GM19467 (cell line): ENCODE results near the gene LIN7C.
"Not testable (repeated sequence)": the region's sequence is repeated elsewhere in the genome, so short reads cannot be mapped to it uniquely, and the experiment has no call there.

Source experiments
- ATAC-seq: cut with Tn5 transposase; IDR thresholded peaks from one replicate; pipeline ENCODE4 v1.9.1; 2021; ENCODE audit warnings: mild to moderate bottlenecking, moderate library complexity; ENCODE audit not compliant: unreplicated experiment

The LIN7C gene, protein sequence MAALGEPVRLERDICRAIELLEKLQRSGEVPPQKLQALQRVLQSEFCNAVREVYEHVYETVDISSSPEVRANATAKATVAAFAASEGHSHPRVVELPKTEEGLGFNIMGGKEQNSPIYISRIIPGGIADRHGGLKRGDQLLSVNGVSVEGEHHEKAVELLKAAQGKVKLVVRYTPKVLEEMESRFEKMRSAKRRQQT

DNA sequence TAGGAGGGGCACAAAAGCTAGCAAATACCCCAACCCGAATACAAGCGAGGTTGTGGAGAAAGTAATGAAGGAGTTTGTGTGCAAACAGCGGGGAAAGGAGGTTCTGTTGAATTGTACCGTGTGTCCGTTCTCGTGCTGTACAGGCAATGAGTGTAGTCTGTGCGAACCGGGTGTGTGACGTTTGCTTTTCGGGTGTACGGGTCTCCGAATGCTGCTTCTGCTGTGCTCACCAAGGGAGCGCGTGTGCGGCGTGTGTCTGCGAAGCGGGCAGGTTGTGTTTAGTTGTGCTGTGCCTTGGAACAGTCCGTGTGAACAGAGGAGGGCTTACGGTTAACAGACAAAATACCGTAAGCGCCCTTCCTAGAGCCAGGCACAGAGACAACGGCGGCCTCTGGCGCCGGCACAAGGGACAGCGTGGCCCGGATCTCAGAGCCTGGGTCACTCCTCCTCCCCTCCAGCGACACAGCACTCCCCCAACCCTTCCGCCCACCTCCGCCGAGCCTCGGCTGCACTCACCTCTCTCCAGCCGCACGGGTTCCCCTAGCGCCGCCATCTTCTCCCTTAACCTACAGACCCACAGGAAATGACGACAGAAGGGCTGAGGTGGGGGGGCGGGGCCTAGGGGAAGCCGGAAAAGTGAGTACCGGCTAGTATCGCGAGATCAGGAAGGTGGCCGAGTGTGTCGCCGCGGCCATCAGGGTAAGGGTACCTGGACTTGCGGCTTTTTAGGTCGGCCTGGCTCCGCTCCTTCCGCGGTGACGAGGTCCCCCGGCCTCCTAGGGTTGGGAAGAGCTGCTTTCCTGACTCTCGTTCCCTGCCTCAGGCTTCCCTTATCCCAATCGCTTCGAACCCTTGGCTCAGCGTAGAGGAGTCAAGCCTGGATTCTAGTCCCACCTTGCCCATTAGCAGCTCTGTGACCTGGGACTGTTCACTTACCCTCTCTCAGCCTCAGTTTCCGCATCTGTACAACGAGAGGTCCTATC, at the start of gene LIN7C:
TSS of gene LIN7C (minus strand) at position 570 of the 983 bp plus-strand sequence. CDS start at position 553, 17 bp downstream.
- ATAC-seq, result peak; percentile 96

- no peak for ATAC-seq
Observed at GRCh38 chr11:27555264-27555663, 48.7 kb upstream of the LIN7C start.

DNA sequence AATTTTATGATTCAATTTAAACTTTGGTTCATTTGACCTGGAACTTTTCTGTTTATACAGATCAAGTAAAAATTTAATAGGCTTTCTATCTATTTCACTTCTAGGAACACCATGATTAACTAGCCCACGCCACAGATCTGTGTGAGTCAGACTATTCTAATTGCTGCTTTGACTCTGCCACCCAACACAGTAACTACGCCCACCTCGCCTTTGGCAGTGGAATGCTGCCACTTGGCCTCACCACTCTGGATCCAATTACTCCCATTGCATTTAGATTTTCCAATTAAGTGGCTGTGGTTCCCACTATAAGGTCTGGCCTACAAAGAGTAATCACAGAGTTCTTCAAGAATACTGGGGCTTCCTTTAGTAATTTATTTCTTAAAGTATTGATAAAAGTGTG, 46.6 kb upstream of the LIN7C start:
- no peak for ATAC-seq

DNA sequence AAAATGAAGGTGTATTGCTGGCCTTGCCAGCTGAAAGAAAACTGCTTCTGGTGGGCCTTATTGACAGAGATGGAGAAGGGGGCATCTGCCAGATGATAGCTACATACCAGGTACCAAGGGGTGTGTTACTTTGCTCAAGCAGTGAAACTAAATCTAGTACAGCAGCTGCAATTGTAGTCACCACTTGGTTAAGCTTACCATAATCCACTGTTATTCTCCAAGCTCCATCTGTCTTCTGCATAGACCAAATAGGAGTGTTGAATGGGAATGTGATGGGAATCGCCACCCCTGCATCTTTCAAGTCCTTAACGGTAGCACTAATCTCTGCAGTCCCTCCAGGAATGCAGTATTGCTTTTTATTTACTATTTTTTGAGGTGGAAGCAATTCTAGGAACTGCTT, 45.8 kb upstream of the LIN7C start:
- ATAC-seq, result no peak

GRCh38 chr11:27551127-27551526, 44.6 kb upstream of the LIN7C start:
- ATAC-seq, result no peak

DNA sequence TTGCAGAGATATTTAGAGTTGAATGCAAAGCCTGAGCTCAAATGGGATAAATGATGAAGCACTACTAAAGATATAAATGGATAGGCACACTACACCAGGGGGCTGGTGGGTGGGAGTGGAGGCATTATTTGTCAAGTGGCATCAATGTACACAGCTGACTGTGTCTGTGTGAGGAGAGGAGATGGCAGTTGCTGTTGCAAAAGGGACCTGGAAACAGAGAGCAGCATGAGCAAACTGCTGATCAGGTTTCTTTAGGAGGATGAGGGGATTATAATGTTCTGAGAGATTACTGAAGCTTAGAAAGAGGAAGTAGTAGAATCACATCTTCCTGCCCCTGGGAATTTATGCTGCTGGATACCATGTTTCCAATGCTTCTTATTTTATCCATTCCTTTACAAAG, 39.4 kb upstream of the LIN7C start:
- no peak for ATAC-seq

DNA sequence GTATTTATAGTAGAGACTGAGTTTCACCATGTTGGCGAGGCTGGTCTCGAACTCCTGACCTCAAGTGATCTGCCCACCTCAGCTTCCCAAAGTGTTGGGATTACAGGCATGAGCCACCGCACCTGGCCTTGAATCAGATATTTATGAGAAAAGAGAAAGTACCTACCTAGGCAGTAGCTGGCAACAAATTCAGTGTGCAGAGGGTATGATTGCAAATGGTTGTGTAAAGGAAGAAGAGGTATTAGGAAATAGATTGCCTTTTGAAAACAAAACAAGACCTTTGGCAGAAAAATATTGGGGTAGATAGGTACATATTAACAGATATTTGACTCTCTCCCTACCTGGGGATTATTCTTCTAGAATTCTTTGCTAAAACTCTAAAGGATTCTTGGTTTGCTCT, 38.5 kb upstream of the LIN7C start:
- ATAC-seq, result no peak

- no peak for ATAC-seq
Observed at GRCh38 chr11:27541790-27542189, 35.2 kb upstream of the LIN7C start.

- ATAC-seq, result no peak
Observed at GRCh38 chr11:27540051-27540450, 33.5 kb upstream of the LIN7C start.

GRCh38 chr11:27535103-27535502, 28.5 kb upstream of the LIN7C start:
- no peak for ATAC-seq

DNA sequence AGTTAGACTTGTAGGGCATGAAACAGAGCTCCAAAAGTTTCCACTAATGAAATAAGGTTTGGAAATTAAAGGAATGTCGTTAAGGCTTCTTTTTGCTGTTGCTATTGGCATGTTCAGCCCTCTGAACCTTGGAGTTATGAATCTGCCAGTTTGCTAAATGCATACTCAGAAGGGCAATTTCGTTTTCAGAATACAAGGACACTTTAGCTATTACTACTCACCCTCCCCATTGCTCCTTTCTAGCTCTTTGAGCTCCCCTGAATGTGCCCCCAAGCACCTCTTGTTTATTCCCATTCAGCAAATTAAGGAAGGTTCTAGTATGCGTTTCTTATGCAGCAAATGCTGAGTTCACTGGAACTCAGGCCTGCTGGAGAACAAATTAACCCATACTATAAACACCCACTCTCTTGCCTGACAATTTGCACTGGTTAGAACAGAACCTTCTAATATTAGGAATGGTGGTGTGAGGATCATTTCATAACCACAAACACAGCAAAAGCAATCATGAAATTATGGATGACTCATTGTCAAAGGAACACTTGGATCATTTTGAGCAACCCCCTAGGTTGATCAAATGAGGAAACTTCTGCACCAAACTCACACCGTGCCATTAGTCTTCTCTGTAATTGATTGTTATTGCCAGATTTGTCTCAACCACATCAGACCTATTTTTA, 26.2 kb upstream of the LIN7C start:
- no peak for ATAC-seq

GRCh38 chr11:27528712-27529111, 22.1 kb upstream of the LIN7C start:
- ATAC-seq, result no peak

GRCh38 chr11:27526535-27526934, 20.0 kb upstream of the LIN7C start:
- ATAC-seq, result no peak

DNA sequence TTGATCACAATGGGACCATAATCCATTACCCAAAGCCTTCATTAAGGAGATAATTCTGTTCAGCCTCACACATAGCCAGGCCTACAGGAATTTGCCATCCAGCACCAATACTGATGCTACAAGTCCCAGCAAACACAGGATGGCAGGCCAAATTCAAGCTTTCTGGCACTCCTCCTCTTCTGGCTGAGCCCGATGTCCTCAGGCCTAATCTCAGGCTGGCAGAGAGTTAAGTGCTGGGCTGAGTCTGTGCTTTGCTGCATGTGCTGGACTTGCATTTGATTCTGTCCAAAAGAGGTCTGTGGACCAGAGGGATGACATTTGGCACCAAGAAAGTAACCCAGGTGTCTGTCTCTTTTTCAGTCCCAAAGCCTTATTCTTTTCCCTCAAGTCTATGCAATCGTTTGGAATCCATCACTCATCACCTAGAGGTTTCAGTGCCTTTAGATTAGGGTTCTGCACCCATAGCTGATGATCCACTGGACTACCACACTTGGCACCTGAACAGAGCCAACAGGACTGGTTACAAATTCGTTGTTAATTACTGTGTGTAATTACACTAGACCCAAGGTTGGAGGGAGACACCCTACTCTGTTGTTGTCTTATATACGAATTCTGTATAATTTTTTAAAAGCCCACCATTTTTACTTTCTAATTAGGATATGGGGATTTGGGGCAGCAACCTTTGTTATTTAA, 19.4 kb upstream of the LIN7C start:
- ATAC-seq, result no peak

- ATAC-seq, result no peak
Observed at GRCh38 chr11:27524155-27524554, 17.6 kb upstream of the LIN7C start.

GRCh38 chr11:27520226-27520625, 13.7 kb upstream of the LIN7C start:
- no peak for ATAC-seq

DNA sequence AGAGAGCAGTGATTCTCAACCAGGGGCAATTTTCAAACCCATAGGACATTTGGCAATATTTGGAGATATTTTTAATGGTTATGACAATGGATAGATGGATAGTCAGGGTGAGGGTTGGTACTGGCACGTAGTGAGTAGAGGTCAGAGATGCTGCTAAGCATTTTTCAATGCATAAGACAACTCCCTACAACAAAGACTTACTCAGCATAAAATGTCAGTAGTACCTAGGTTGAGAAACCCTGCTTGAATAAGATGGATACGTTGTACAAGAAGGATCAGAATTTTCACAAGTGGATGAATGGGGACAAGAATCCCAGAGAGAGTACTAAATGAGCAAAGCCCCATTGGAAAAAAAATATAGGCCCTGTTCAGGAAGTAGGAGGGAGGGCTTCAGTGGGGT, 11.9 kb upstream of the LIN7C start:
- no peak for ATAC-seq

- not testable (repeated sequence) for ATAC-seq
Observed at GRCh38 chr11:27517490-27517889, 10.9 kb upstream of the LIN7C start.

DNA sequence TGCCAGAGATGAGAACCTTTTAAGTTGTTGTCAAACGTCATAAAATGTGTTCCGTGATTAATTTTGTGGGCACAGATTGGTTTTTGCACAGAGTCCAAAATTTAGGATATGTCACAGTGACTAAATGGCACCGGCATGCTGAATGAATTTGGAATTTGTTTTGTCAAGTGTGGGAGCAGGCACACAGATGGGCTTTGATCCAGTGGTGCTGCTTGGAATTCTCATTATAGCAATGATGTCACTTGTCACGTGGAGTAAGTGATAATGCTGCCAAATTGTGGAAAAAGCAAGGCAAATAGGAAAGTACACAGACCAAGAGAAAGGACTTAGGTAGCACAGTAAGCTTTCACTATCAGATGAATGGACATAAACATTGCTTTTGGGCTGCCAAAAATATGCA, 8.0 kb upstream of the LIN7C start:
- ATAC-seq, result no peak

DNA sequence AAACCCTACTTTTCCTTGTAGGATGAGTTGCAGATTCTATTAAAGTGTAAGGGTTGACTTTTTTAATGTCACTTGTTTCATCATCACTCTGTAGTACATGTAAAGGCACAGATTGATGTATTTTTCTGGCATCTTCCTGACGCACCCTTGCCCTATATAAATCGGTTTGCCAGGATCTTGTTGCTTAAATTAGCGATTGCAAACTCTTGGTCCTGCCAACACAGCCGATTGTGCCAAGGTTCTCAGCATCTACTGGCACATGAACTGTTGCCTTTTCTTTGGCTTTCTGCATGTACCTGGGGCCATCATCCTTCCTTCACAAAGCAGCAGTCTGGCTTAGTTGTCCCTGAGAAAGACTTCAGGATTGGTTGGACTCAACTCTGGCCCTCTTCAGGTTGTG, 7.5 kb upstream of the LIN7C start:
- no peak for ATAC-seq

- no peak for ATAC-seq
Observed at GRCh38 chr11:27513389-27513788, 6.8 kb upstream of the LIN7C start.
